PFSK-1 (cell line): ENCODE measurements around the gene RAB18.

Source experiments
- POLR2AphosphoS5 ChIP-seq: IDR thresholded peaks from 2 replicates; pipeline ENCODE4 v1.6.1; 2012; ENCODE audit warnings: low read depth, mild to moderate bottlenecking, control low read depth, low read length, moderate library complexity
- TAF1 ChIP-seq: IDR thresholded peaks from 2 replicates; pipeline ENCODE4 v1.6.1; 2012; ENCODE audit warnings: low read length, control low read depth, borderline replicate concordance; ENCODE audit not compliant: insufficient read depth
- TF ChIP-seq, protein P1 (sequence below), 2 experiments: IDR thresholded peaks; 2 replicates each; pipeline versions ENCODE4 v1.6.1 to v1.8.0; 2011 to 2012; ENCODE audit warnings: low read depth in 2 of 2, low read length in 2 of 2, control low read depth in 1 of 2, inconsistent platforms in 1 of 2, mild to moderate bottlenecking in 1 of 2, moderate library complexity in 1 of 2; ENCODE audit not compliant: insufficient read depth in 1 of 2

DNA sequence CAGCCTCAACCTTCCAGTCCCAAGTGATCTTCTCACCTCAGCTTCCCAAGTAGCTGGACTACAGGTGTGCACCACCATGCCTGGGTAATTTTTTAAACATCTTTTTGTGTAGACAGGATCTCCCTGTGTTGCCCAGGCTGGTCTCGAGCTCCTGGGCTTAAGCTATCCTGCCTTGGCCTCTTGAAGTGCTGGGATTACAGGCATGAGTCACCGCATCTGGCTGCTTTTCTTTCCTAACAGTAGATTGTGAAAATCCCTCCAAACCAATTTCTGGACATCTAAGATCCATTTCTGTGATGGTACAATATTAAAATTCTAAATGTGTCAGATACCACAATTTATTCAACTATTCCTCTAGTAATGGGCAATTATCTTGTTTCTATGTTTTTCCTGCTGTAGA is 38.7 kb downstream of the RAB18 start:
- TF ChIP-seq POLR2AphosphoS5 (no peak), TAF1 (no peak)
- TF ChIP-seq, protein P1, sequence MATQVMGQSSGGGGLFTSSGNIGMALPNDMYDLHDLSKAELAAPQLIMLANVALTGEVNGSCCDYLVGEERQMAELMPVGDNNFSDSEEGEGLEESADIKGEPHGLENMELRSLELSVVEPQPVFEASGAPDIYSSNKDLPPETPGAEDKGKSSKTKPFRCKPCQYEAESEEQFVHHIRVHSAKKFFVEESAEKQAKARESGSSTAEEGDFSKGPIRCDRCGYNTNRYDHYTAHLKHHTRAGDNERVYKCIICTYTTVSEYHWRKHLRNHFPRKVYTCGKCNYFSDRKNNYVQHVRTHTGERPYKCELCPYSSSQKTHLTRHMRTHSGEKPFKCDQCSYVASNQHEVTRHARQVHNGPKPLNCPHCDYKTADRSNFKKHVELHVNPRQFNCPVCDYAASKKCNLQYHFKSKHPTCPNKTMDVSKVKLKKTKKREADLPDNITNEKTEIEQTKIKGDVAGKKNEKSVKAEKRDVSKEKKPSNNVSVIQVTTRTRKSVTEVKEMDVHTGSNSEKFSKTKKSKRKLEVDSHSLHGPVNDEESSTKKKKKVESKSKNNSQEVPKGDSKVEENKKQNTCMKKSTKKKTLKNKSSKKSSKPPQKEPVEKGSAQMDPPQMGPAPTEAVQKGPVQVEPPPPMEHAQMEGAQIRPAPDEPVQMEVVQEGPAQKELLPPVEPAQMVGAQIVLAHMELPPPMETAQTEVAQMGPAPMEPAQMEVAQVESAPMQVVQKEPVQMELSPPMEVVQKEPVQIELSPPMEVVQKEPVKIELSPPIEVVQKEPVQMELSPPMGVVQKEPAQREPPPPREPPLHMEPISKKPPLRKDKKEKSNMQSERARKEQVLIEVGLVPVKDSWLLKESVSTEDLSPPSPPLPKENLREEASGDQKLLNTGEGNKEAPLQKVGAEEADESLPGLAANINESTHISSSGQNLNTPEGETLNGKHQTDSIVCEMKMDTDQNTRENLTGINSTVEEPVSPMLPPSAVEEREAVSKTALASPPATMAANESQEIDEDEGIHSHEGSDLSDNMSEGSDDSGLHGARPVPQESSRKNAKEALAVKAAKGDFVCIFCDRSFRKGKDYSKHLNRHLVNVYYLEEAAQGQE (IDR thresholded peaks at IDR 0.05; ENCODE audit: insufficient read depth in 1 of 2, low read depth in 2 of 2, low read length in 2 of 2): no peak
